CMK (cell line): ENCODE results near the gene RIPOR2.
"Not testable (repeated sequence)": the region's sequence is repeated elsewhere in the genome, so short reads cannot be mapped to it uniquely, and the experiment has no call there.

Source experiments
- DNase-seq: peaks from one replicate; pipeline ENCODE4 v3.0.0-alpha.2; 2010; ENCODE audit warnings: low read depth

RIPOR2 gene

GRCh38 chr6:24926647-24927046 is 9.1 kb downstream of the RIPOR2 start:
- DNase-seq = not testable (repeated sequence)

- no peak for DNase-seq
Observed at GRCh38 chr6:24926192-24926591, 9.6 kb downstream of the RIPOR2 start.

GRCh38 chr6:24925661-24926060 is 10.1 kb downstream of the RIPOR2 start:
- no peak for DNase-seq

DNA sequence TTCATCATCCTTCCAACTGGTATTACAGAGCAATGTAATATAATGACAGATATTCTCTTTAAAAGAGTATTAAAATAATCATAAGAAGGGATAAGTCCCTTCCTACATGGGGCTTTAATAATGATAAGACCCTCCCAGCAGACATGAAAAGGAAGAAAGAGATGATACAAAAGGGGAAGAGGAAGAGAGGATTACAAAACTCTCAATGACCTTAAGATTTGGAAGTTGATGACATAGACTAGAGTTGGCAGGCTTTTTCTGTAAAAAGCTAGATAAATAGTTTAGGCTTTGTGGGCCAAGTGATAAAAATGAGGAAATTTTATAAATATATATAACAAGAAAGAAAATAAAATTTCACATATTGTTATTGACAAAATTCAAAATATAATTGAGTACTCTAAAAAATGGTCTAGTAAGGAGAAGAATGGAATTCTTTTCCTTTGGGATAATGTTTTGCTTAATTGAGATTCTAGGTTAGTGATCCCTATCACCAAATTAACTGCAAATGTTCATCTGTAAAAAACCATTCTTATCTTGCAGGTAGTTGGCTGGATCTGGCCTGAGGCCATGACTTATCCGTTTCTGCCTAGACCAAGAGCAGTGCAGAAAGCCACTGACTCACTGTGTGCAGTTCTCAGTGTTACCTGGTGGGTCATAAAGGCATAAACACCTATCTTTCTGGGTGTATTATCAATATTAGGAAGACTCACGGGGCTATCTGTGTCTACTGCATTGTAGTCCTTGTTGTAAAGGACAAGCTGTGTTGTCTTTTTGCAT is 11.0 kb downstream of the RIPOR2 start:
- DNase-seq = no peak

DNA sequence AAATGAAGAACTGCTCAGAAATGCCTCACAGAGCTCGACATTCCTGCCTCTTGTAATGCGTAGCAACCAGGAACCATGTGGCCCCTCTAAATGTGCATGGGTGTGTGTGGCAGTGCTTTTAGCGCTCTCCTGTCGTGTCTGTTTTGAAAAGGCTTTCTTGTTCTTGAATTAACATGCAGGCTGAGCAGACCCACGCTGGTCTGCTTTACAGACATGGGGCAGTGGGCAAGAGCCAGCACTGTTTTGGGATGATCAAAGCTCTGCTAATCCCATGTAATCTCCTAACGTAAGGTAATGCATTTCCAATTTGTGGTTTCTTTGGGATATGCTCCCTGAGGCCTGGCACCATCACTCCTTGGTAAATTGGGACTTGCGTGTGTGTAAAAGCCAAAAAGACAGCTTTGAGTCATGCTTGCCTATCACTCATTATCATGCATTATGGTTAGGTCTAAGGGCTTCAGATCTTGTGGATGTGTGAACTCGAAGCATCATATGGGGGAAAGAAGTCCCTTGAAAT is 11.8 kb downstream of the RIPOR2 start:
- DNase-seq = no peak

DNA sequence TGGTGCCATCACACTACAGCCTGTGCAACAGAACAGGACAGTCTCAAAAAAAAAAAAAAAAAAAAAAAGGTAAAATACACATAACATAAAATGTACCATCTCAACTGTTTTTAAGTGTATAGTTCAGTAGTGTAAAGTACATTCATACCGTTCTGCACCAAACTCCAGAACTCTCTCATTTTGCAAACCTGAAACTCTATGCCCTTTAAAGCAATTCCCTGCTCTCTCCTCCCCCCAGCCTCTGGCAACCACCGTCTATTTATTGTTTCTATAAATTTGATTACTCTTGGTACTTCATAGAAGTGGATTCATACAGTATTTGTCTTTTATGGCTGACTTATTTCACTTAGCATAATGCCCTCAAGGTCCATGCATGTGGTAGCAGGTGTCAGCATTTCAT is 12.9 kb downstream of the RIPOR2 start:
- no peak for DNase-seq

DNA sequence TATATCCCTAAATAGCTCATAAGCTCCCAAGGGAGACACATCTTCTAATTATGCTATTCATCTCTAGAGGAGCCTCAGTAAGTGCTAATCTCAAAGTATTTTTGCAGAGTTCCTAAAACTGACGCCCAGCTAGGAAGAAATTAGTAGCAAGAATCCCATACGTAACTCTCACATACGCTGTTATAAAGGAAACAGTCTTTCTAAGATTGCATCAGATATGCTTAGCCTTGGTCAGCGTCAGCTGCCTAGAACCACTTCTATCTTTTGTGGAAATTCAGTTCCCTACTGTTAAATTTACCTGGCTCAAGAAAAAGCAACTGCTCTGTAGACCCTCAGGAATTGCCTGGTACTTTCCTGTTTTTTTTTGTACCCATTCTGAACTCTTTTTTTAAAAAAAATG is 13.6 kb downstream of the RIPOR2 start:
- no peak for DNase-seq

- no peak for DNase-seq
Observed at GRCh38 chr6:24920136-24920535, 15.6 kb downstream of the RIPOR2 start.

- DNase-seq = no peak
Observed at GRCh38 chr6:24919056-24919892, 16.5 kb downstream of the RIPOR2 start.

DNA sequence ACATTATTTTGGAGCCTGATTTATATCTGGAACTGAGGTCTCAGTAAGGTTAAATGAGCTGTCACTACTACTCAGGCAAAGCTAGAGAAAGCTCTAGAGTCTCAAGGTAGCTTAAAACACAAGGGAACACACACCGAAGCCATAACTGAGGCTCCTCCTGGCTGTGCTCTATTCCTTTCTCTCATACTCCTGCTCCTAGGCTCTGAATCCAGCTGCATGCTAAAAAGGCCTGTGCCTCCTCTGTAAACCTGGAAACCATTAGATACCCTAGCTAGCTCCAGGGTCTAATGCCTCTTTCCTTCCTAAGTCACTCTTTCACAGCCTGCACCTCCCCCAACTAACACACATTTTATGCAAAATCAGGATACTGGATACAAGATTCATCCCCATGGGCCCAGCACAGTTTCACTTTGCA is 17.1 kb downstream of the RIPOR2 start:
- DNase-seq = no peak

DNA sequence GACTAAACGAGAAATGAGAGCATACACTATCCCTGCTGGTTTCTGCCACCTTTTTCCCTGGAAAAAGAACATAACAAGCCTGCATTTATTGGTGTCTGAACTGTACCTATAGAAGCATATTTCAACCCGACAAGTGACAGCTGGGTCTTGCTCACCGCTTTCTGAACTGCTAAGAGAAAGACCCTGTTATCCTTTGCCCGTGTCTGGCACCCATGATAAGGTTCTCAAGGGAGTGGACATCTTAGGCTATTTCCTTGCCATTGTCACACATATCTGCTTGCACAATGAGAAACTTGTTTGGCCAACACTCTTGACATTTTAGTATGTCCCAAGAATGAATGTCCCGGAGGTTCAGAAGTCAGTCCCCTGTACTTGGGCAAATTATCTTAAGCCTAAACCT is 19.3 kb downstream of the RIPOR2 start:
- no peak for DNase-seq

- no peak for DNase-seq
Observed at GRCh38 chr6:24915641-24916040, 20.1 kb downstream of the RIPOR2 start.

- not testable (repeated sequence) for DNase-seq
Observed at GRCh38 chr6:24914082-24914481, 21.7 kb downstream of the RIPOR2 start.

DNA sequence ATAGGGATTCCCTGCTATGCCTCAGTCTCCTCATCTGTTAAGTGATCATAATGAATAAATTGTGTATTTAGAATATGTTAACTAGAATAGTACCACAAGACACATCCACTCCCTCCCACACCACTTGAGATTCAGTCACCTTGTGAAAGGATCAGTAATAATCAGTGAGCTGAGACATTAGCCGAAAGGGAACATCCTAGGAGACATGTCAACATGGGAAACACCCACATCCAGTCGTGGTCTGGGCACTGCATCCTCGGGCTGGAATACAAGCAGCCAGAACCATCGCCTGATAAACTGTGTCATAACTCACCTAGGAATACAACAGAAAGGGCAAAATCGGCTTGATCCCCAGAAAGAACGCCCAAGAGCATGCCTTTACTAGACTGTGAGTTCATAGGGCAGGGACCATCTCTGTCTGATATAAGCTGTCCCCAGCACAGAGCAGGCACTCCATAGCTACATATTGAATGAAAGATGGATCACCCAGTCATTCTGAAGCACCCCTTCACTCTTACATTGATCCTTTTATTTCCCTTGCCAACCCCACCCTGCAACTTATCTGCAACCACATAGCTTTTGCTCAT is 23.9 kb downstream of the RIPOR2 start:
- no peak for DNase-seq

- DNase-seq = no peak
Observed at GRCh38 chr6:24910961-24911725, 24.6 kb downstream of the RIPOR2 start.

DNA sequence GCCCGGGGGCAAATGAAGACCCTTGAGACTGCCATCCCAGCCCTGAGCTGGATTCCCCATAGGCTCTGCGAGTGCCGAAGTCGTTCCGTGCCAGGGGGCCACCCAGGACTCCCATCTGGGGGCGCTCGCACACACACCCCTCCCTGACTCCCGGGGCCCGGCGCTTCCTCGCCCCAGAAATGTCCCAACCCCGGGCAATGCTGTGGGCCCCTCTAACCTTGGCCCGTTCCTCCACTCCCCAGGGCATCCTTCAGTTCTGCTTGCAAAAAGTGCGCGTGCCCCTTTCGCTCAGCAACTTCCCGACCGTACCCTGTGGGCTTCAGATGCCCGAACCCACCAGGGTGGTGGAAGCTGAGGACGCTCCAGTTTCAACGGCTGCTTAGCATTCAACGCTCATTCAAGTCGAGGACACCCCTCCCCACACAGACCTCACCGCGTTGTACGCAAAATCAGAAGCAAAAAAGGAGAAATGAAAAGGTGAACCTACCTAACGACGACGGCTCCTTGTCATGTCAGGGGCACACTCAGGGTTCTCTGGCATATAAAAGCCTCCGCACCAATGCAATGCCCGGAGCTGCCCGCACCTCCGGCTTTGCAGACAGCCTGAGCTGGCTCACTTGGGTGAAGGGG is 25.3 kb downstream of the RIPOR2 start:
- DNase-seq = no peak

GRCh38 chr6:24909241-24910216 is 26.2 kb downstream of the RIPOR2 start:
- no peak for DNase-seq

DNA sequence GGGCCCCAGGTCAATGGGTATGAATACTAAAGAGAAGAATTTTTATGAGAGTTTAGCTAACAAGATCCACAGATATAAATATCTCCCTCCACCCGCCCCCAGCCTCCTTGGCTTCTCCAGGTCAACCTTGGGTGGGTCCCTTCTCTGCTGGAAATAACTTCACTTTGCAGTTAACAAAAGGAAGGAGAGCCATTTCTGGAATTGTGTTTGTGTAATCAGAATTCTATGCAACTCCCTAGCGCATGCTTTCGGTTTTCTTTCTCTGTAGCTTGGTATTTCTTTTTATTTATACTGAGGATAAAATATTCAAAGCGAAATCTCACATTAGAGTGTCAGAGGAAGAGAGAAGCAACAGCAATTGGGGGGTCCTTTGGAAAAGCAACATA is 27.1 kb downstream of the RIPOR2 start:
- DNase-seq = no peak

GRCh38 chr6:24907919-24908649 is 27.7 kb downstream of the RIPOR2 start:
- no peak for DNase-seq

GRCh38 chr6:24906314-24906713 is 29.4 kb downstream of the RIPOR2 start:
- no peak for DNase-seq
